NCI-H1105 treated with DMSO at 0.1 percent for 48 hours (cell line): ENCODE measurements around the gene THADA.

Experiments used
- DNase-seq: peaks from one replicate; lab custom pipeline; 2025; lab: John Stamatoyannopoulos, UW

Gene THADA

GRCh38 chr2:43186321-43186678, 409.5 kb downstream of the THADA start:
- DNase-seq = no peak

DNA sequence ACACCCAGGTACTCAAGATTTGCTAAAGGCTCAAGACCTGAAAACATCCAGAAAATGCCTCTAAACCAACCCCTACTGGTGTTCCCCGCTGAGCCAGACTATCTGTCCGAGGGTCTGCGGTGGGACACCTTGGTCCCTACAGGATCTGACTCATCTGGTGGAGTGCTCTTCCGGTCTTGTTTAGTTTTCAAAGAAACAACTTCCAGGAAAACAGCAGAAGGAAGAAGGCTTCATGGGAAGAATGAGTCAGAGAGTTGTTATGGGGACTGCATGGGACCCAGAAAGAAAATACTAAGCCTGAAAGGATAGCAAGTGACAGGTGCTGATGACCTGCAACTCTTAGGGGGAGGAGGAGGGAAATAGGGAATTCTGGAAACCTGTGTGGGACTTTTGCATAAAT, 410.7 kb downstream of the THADA start:
- DNase-seq = no peak

GRCh38 chr2:43184339-43184895, 411.4 kb downstream of the THADA start:
- no peak for DNase-seq

DNA sequence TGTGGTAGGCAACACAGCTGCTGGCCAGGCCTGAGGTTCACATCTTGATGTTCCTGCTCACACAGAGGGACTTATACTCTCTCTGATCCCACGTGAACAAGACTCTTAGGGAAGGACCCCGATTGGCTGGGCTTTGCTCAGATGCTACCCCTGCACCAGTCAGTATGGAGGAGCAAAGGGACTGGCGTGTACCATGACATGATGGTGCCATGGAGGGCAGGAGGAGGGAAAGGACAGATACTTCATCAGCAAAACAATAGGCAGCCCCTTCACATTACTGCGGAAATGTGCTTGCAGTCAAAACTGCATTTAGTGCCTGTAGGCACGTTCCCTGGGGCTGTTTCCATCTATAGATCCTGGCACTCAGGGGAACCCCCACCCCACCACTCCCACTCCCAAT, 412.1 kb downstream of the THADA start:
- no peak for DNase-seq

GRCh38 chr2:43180897-43181296, 414.9 kb downstream of the THADA start:
- no peak for DNase-seq
